GM18909 (cell line): ENCODE measurements around the gene PAX6.
"Not testable (repeated sequence)": the region's sequence is repeated elsewhere in the genome, so short reads cannot be mapped to it uniquely, and the experiment has no call there.

Source experiments
- ATAC-seq: cut with Tn5 transposase; IDR thresholded peaks from one replicate; pipeline ENCODE4 v1.9.1; 2021; ENCODE audit warnings: mild to moderate bottlenecking; ENCODE audit not compliant: unreplicated experiment, poor library complexity

PAX6 gene

DNA sequence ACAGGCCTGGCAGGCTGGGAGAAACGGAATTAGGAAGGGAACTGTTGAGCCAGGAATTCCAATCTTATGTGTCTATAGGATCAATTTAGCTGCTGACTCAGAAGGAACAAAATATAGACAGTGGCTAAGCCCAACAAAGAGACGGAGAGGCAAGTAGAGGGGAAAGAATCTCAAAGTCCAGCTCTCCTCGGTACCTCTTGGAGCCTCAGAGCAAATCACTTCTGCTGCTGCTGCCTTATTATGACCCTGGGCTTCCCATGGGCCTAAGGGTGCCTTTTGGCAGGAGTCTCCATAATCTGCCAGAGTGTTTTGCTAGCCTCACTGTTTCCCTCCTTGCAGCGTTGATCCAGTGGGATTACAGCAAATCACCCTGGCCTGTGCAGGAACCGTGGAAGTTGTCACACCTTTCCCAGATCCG is 31.7 kb downstream of the PAX6 start:
- ATAC-seq, result no peak

GRCh38 chr11:31772412-31772811 is 38.7 kb downstream of the PAX6 start:
- ATAC-seq, result no peak

DNA sequence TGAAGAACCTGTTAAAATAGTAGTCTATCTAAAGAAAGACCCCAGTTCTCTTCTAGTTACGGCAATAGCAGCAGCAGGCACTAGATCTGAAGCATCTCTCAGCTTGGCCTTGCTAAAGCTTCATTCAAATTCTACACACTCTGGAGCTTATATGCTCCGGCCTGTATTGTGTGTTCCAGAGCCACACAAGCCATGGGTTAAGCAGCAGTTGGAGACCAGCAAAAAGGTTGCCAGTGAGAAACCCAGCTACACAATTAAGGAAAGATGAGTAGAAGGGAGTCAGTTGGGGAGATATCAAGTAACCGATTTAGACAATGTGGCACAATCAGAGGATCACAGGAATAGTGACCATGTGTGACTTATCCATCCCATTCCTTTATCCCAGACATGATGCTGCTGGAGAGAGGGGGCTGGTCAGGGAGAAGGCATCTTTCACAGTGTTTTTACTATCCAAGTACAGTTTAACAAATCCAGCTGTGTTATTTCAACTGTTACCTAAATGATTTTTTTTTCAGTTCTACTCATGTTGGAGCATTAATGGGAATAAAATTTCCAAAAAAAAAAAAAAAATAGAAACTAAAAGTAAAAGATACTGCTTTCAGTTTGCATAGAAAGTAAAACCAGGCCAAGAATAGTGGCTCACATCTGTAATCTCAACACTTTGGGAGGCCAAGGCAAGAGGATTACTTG is 41.0 kb downstream of the PAX6 start:
- ATAC-seq, result no peak

GRCh38 chr11:31768749-31769640 is 42.1 kb downstream of the PAX6 start:
- no peak for ATAC-seq

- no peak for ATAC-seq
These were observed 43.4 kb downstream of the PAX6 start for GRCh38 chr11:31767685-31768084.

- no peak for ATAC-seq
These were observed 44.1 kb downstream of the PAX6 start for GRCh38 chr11:31767066-31767465.

DNA sequence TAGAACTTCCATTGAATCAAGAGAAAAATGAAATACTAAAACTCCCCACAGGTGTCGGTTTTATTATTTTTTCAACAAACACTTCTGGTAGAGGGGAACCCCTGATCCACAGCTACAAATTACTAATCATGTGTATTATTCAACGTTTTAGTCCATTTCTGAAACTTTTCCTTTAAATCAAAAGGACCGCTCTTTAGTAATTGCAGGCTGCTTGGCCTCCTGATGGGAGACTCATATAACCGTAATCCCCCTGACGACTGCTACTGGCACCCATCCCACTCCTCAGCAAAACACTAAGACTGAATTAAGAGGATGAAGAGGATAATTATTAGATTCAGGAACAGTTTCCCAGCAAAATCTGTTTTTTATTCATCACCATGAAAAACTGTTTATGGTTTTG is 46.4 kb downstream of the PAX6 start:
- ATAC-seq, result no peak

DNA sequence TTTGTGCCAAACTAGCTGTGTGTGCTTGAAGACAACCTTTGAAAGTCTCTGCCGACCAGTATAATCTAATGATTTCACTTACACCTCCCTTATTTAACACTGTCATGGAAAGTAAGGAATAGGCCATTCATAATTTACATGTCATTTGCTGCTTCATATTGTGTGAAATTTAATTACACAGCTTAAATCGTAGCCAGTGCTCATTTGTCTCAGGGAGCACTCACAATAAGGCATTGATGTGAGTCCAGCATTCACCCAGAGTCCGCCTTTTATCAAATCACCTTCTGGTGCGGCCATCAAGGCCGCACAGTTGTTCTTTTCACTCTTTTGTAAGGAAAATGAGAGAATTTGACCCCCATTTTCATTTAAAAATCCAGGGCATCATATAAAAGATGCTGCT is 46.9 kb downstream of the PAX6 start:
- no peak for ATAC-seq

DNA sequence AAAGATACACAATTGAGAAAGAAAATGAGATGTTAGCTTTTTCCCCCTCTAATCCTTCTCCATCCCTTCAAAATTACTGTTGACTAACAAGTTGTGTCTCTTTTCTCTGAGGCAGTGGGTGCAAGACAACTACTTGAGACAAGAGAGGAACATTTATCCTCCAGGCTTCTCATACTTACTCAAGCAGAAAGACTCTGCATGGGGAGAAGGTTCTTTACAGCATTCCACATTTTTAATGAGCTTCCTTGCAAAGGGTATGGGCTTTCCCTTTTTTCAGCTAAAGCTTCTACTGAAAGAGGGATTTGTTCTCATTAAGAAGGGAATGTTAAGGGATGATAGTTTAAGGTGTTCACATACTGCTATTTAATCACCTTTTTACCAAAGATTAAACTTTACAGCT is 47.8 kb downstream of the PAX6 start:
- no peak for ATAC-seq

GRCh38 chr11:31761636-31762035 is 49.5 kb downstream of the PAX6 start:
- ATAC-seq, result no peak

- ATAC-seq, result no peak
These were observed 53.8 kb downstream of the PAX6 start for GRCh38 chr11:31757260-31757835.

DNA sequence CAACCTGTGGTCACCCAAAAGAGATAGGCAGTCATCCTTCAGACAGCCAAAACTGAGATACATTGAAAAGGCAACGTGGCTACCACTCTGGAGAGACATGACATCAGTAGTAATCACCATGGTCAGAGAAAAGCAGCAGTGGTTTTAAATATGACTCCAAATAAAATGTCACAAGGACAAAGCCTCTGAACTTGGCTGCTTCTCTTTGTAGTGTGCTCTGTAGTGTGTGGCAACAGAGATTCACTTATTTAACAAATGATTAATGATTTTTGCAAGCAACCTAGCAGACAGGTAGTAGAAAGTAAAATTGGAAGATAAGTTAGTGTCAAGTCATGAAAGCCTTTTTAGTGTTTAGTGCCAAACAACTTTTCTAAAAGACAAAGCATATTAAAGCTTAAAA is 63.5 kb downstream of the PAX6 start:
- no peak for ATAC-seq

DNA sequence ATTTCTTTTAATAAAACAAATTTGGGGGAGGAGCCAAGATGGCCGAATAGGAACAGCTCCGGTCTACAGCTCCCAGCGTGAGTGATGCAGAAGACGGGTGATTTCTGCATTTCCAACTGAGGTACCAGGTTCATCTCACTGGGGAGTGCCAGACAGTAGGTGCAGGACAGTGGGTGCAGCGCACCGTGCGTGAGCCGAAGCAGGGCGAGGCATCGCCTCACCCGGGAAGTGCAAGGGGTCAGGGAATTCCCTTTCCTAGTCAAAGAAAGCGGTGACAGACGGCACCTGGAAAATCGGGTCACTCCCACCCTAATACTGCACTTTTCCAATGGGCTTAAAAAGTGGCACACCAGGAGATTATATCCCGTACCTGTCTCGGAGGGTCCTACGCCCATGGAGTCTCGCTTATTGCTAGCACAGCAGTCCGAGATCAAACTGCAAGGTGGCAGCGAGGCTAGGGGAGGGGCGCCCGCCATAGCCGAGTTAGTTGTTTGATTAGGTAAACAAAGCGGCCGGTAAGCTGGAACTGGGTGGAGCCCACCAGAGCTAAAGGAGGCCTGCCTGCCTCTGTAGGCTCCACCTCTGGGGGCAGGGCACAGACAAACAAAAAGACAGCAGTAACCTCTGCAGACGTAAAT is 70.3 kb downstream of the PAX6 start:
- not testable (repeated sequence) for ATAC-seq

DNA sequence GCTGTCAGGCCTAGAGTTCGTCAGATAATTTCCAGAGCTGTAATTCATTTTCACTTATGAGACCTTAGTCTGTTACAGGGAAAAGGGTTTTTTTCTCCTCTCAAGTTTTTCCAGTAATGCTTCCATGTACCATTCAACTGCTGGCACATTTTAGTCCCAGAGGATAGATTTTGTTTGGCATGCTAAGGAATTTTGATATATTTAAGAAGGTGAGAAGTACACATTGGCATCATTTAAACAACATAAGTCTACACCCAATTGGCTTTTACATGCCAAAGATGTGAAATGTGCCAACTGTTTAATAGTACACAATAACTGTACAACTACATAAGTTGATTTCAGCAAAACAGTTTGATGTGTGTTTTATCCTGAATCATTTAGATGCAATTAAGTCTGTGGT is 71.0 kb downstream of the PAX6 start:
- ATAC-seq, result no peak
